T-helper 17 cell (primary cell): Measurements from ENCODE around the gene JMJD1C. TPM values are rescaled to one million over a fixed set of nuclear protein-coding genes. Genes with fewer than 3 reads are reported as not detected.
A peak's percentile ranks its signal among the peaks of the same experiment; 100 is the strongest.
"Not testable (repeated sequence)": the region's sequence is repeated elsewhere in the genome, so short reads cannot be mapped to it uniquely, and the experiment has no call there.

ENCODE experiments used
- ATAC-seq: fragments of 150-1000 bp; cut with Tn5 transposase; 2 replicates; pipeline ENCODE4 v1.10.0; 2021; ENCODE audit warnings: mild to moderate bottlenecking, moderate library complexity
- DNase-seq, 3 donors: peaks; one replicate each; pipeline versions ENCODE4 v3.0.0 to v3.0.0-alpha.2; 2020 to 2021
- H3K9me3 ChIP-seq: one replicate; pipeline ENCODE4 v1.7.0; 2013; ENCODE audit warnings: low read length, mild to moderate bottlenecking; ENCODE audit not compliant: control insufficient read depth, poor library complexity, severe bottlenecking
- H3K27ac Mint-ChIP-seq: one replicate; pipeline ENCODE4 v1.8.0; 2022; ENCODE audit warnings: mild to moderate bottlenecking, moderate library complexity, mixed read lengths
- H3K27me3 Mint-ChIP-seq: one replicate; pipeline ENCODE4 v1.8.0; 2022; ENCODE audit warnings: mixed read lengths
- H3K36me3 Mint-ChIP-seq: one replicate; pipeline ENCODE4 v1.8.0; 2022; ENCODE audit warnings: low read depth, mixed read lengths
- H3K4me1 Mint-ChIP-seq: one replicate; pipeline ENCODE4 v1.8.0; 2022; ENCODE audit warnings: mild to moderate bottlenecking, mixed read lengths
- H3K4me3 Mint-ChIP-seq: one replicate; pipeline ENCODE4 v1.8.0; 2022; ENCODE audit warnings: mild to moderate bottlenecking, moderate library complexity, mixed read lengths
- total RNA-seq, 4 donors: library from RNA in 2 of 4; stranded (reverse) in 2 of 4; gene quantifications; one replicate each; pipeline ENCODE4 v1.2.3 and lab custom pipeline; 2022 to 2026

JMJD1C gene
- total RNA-seq, 2 donors from 2014 or later, result 215 to 279 TPM

- Mint-ChIP-seq H3K27ac (no peak overlapping the region), H3K4me1 (peaks cover 15% of the 10 kb centered on the region), H3K4me3 (no peak overlapping the region), H3K36me3 (peaks cover 3% of the 10 kb centered on the region), H3K27me3 (no peaks in the 10 kb centered on the region)
- no peak for DNase-seq
- no peak for ATAC-seq
- H3K9me3 ChIP-seq, result no peaks in the 10 kb centered on the region
Measured at GRCh38 chr10:63493004-63493403, 27.2 kb upstream of the JMJD1C start.

DNA sequence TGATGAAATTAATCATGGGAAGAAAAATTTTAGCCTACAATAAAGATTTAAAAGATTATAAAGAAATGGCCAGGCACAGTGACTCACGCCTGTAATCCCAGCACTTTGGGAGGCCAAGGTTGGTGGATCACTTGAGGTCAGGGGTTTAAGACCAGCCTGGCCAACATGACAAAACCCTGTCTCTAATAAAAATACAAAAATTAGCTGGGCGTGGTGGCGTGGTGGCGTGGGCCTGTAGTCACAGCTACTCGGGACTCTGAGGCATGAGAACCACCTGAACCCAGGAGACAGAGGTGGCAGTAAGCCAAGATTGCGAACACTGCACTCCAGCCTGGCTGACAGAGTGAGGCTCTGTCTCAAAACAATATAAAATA is 26.5 kb upstream of the JMJD1C start:
- not testable (repeated sequence) for H3K36me3 Mint-ChIP-seq, ATAC-seq, H3K27ac Mint-ChIP-seq, DNase-seq, H3K4me3 Mint-ChIP-seq, H3K9me3 ChIP-seq, H3K27me3 Mint-ChIP-seq
- peaks cover 18% of the 10 kb centered on the region for H3K4me1 Mint-ChIP-seq

DNA sequence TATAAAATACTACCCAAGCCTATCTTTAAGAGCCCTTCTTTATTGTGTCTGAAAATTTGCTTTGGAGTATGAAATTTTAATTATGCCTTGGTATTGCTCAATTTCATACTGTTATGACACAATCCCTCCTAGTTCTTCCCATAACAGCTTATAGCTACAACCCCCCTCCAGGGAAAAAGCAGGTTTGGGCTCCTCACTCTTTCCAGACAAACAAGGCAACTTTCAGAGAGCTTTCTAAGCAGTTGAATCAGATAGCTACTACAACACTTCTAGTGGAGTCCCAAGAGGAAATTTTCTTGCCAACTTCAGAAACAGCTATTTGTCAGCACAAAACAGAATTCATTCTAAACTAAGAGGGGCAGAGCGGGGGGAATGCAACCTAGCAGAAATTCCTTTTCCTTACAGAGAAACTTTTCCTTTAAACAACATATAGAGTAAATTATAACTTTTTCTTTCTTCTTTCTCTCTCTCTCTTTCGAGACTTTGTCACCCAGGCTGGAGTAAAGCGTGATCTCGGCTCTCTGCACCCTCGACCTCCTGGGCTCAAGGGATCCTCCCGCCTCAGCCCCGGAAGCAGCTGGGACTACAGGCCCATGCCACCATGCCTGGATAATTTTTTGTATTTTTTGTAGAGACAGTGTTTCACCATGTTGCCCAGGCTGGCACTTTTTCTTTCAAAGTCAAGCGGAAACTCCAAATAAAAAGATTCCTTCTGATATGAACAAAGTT is 26.0 kb upstream of the JMJD1C start:
- no peaks in the 10 kb centered on the region for H3K9me3 ChIP-seq
- H3K4me1 Mint-ChIP-seq, result peaks cover 17% of the 10 kb centered on the region
- no peak overlapping the region for H3K27ac Mint-ChIP-seq
- H3K4me3 Mint-ChIP-seq, result no peak overlapping the region
- ATAC-seq, result no peak
- H3K36me3 Mint-ChIP-seq, result peaks cover 3% of the 10 kb centered on the region
- no peaks in the 10 kb centered on the region for H3K27me3 Mint-ChIP-seq
- no peak for DNase-seq

DNA sequence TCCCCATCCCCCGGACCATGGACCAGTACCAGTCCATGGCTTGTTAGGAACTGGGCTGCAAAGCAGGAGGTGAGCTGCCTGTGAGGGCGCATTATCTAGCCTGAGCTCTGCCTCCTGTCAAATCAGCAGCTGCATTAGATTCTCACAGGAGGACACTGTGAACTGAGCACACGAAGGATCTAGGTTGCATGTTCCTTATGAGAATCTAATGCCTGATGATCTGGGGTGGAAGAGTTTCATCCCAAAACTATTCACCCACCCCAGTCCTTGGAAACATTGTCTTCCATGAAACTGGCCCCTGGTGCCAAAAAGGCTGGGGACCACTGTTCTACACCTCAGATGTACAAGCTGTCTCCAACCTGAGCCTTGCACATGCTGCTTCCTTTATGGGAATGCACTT is 24.1 kb upstream of the JMJD1C start:
- Mint-ChIP-seq H3K27ac (no peak overlapping the region), H3K4me3 (no peak overlapping the region), H3K4me1 (peaks cover 12% of the 10 kb centered on the region), H3K27me3 (no peaks in the 10 kb centered on the region), H3K36me3 (no peaks in the 10 kb centered on the region)
- H3K9me3 ChIP-seq, result no peaks in the 10 kb centered on the region
- DNase-seq (no peak), ATAC-seq (no peak)

GRCh38 chr10:63487990-63488389 is 22.2 kb upstream of the JMJD1C start:
- H3K9me3 ChIP-seq, result no peaks in the 10 kb centered on the region
- Mint-ChIP-seq H3K36me3 (no peaks in the 10 kb centered on the region), H3K27ac (no peak overlapping the region), H3K4me1 (peaks cover 18% of the 10 kb centered on the region), H3K4me3 (no peak overlapping the region), H3K27me3 (no peaks in the 10 kb centered on the region)
- DNase-seq, result no peak
- ATAC-seq, result no peak

- ATAC-seq (no peak), DNase-seq (no peak)
- H3K27ac Mint-ChIP-seq, result no peak overlapping the region
- no peaks in the 10 kb centered on the region for H3K36me3 Mint-ChIP-seq
- H3K27me3 Mint-ChIP-seq, result no peaks in the 10 kb centered on the region
- H3K4me3 Mint-ChIP-seq, result no peak overlapping the region
- no peaks in the 10 kb centered on the region for H3K9me3 ChIP-seq
- peaks cover 25% of the 10 kb centered on the region for H3K4me1 Mint-ChIP-seq
Measured at GRCh38 chr10:63483983-63484382, 18.2 kb upstream of the JMJD1C start.

- Mint-ChIP-seq H3K4me3 (peak overlapping the region; percentile 5), H3K4me1 (peaks cover 22% of the 10 kb centered on the region), H3K36me3 (no peaks in the 10 kb centered on the region), H3K27me3 (no peaks in the 10 kb centered on the region), H3K27ac (peak overlapping the region; percentile 6)
- no peaks in the 10 kb centered on the region for H3K9me3 ChIP-seq
- no peak for ATAC-seq
- DNase-seq, result no peak
Measured at GRCh38 chr10:63481815-63482421, 16.1 kb upstream of the JMJD1C start.

DNA sequence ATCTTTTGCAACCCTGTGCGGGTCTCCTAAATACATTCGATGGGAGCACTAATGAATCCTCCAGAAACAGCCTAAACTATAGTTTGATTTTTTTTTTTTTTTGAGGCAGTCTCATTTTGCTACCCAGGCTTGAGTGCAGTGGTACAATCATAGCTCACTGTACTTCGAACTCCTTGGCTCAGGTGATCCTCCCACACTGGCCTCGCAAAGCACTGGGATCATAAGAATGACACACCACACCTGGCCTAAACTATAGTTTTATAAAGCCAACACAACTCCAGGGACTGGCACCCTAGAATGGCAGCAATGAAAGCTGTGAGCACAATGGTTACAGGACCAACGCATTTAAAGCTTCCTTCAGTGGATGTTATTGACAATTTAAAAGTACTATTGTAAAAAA is 14.5 kb upstream of the JMJD1C start:
- DNase-seq (no peak), ATAC-seq (no peak)
- Mint-ChIP-seq H3K27ac (no peak overlapping the region), H3K4me3 (no peak overlapping the region), H3K27me3 (no peaks in the 10 kb centered on the region), H3K4me1 (peaks cover 25% of the 10 kb centered on the region), H3K36me3 (no peaks in the 10 kb centered on the region)
- no peaks in the 10 kb centered on the region for H3K9me3 ChIP-seq

DNA sequence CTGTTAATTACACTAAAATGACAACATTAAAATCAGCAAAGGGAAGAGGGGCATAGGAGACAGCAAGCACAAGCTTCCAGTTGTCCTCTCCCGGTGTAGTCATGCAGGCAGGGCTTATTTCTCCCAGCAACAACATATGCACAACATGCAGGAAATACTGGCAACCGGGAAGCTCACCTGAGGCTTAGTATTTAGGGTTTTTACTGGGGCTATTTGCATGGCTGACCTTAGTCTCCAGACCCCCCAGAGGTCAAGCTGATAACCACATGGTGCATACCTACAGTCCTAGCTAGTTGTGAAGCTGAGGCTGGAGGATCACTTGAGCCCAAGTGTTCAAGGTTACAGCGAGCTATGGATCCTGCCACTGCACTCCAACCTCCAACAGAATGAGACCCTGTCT is 12.8 kb upstream of the JMJD1C start:
- no peaks in the 10 kb centered on the region for H3K9me3 ChIP-seq
- Mint-ChIP-seq H3K4me3 (no peak overlapping the region), H3K36me3 (no peaks in the 10 kb centered on the region), H3K27me3 (no peaks in the 10 kb centered on the region), H3K27ac (no peak overlapping the region), H3K4me1 (peaks cover 21% of the 10 kb centered on the region)
- ATAC-seq (no peak), DNase-seq (no peak)

GRCh38 chr10:63477927-63478326 is 12.2 kb upstream of the JMJD1C start:
- ATAC-seq (no peak), DNase-seq (no peak)
- H3K27ac Mint-ChIP-seq, result peak overlapping the region; percentile 14
- peaks cover 18% of the 10 kb centered on the region for H3K4me1 Mint-ChIP-seq
- H3K36me3 Mint-ChIP-seq, result no peaks in the 10 kb centered on the region
- no peaks in the 10 kb centered on the region for H3K9me3 ChIP-seq
- no peak overlapping the region for H3K4me3 Mint-ChIP-seq
- H3K27me3 Mint-ChIP-seq, result no peaks in the 10 kb centered on the region

GRCh38 chr10:63474488-63474887 is 8.7 kb upstream of the JMJD1C start:
- H3K27me3 Mint-ChIP-seq, result no peaks in the 10 kb centered on the region
- no peak overlapping the region for H3K27ac Mint-ChIP-seq
- ATAC-seq (no peak), DNase-seq (no peak)
- H3K4me3 Mint-ChIP-seq, result no peak overlapping the region
- H3K4me1 Mint-ChIP-seq, result peaks cover 16% of the 10 kb centered on the region
- H3K9me3 ChIP-seq, result no peaks in the 10 kb centered on the region
- no peaks in the 10 kb centered on the region for H3K36me3 Mint-ChIP-seq

DNA sequence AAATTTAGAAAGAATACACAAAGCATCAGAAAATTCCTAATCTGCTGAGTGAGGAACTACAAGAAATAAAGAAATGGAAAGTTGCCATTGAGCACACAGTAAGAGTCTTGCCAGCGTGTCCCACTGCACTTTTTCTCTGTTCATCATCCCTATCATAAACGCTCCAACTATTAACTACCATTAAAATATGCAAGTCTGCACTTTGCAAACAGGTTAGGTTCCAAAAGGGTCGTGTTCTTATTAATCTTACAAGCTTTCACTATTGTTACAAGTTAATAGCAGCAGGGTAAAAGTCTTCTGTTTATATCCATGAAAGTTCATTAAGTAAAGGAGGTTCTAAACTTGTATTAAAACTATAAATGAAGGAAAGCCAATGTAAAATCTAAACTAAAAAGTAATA is 5.2 kb upstream of the JMJD1C start:
- no peak for ATAC-seq
- Mint-ChIP-seq H3K4me1 (peaks cover 19% of the 10 kb centered on the region), H3K36me3 (no peaks in the 10 kb centered on the region), H3K27ac (no peak overlapping the region), H3K4me3 (no peak overlapping the region), H3K27me3 (no peaks in the 10 kb centered on the region)
- no peak for DNase-seq
- no peaks in the 10 kb centered on the region for H3K9me3 ChIP-seq

DNA sequence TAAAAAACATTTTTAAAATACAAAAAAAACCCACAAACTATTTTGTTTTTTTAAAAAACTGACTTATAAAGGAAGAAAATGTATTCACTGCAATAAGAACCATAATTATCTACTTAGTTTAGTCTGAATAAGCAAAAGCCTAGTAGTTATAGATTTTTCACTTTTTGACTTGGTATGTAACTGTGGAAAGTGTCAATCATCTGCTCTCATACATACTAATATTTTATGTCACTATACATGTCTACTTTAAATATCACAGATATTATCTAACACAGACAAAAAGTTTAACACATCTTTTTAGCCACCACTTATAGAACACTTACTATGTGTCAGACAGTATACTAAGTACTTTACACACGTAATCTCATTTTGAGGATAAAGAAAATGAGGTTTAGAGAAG is 3.2 kb upstream of the JMJD1C start:
- H3K4me1 Mint-ChIP-seq, result peaks cover 19% of the 10 kb centered on the region
- ATAC-seq (no peak), DNase-seq (no peak)
- H3K36me3 Mint-ChIP-seq, result peaks cover 5% of the 10 kb centered on the region
- no peak overlapping the region for H3K27ac Mint-ChIP-seq
- H3K9me3 ChIP-seq, result no peaks in the 10 kb centered on the region
- no peaks in the 10 kb centered on the region for H3K27me3 Mint-ChIP-seq
- H3K4me3 Mint-ChIP-seq, result no peak overlapping the region

GRCh38 chr10:63467841-63468240 is 2.1 kb upstream of the JMJD1C start:
- DNase-seq (no peak), ATAC-seq (no peak)
- Mint-ChIP-seq H3K27ac (no peak overlapping the region), H3K27me3 (no peaks in the 10 kb centered on the region), H3K4me3 (no peak overlapping the region), H3K36me3 (peaks cover 5% of the 10 kb centered on the region), H3K4me1 (peaks cover 19% of the 10 kb centered on the region)
- H3K9me3 ChIP-seq, result no peaks in the 10 kb centered on the region
